ENCODE measurements around the gene ZAR1L. TPM values are rescaled to one million over a fixed set of nuclear protein-coding genes. Genes with fewer than 3 reads are reported as not detected.

ZAR1L gene
- total RNA-seq, 4 donors from 2014 or later = not detected

DNA sequence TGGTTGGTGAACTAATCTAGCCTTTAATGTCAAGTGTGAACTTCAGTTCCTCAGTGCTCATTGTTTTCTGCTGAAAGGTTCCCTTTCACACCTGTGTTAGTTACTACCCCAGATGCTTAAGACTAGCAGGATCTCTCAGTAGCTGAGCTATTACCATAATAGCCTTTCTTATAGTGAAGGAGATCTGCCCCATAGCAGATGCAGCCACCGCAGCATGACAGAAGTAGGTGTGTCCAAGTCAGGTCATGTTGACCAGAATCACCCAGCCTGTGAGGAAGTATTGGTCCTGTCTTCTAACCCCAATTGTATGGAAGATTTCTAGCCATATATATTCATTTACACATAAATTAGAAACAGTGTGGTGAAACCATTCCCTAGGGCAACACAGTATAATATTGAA is 37.3 kb downstream of the ZAR1L start:
- TF ChIP-seq POLR2A (IDR thresholded peaks at IDR 0.05) (no peak), POLR2AphosphoS5 (IDR thresholded peaks at IDR 0.05) (no peak), EP300 (IDR thresholded peaks at IDR 0.05) (no peak)
- TF ChIP-seq, protein P1, sequence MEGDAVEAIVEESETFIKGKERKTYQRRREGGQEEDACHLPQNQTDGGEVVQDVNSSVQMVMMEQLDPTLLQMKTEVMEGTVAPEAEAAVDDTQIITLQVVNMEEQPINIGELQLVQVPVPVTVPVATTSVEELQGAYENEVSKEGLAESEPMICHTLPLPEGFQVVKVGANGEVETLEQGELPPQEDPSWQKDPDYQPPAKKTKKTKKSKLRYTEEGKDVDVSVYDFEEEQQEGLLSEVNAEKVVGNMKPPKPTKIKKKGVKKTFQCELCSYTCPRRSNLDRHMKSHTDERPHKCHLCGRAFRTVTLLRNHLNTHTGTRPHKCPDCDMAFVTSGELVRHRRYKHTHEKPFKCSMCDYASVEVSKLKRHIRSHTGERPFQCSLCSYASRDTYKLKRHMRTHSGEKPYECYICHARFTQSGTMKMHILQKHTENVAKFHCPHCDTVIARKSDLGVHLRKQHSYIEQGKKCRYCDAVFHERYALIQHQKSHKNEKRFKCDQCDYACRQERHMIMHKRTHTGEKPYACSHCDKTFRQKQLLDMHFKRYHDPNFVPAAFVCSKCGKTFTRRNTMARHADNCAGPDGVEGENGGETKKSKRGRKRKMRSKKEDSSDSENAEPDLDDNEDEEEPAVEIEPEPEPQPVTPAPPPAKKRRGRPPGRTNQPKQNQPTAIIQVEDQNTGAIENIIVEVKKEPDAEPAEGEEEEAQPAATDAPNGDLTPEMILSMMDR (IDR thresholded peaks at IDR 0.05) = no peak
- H3K27me3 ChIP-seq = no peaks in the 10 kb centered on the region
- no peak for DNase-seq (ENCODE audit: low spot score in 2 of 2)
- no peak overlapping the region for H3K27ac ChIP-seq
- H3K4me3 ChIP-seq = no peak overlapping the region
- H3K4me1 ChIP-seq = no peaks in the 10 kb centered on the region
- H3K9me3 ChIP-seq = no peaks in the 10 kb centered on the region
- peaks cover 37% of the 10 kb centered on the region for H3K36me3 ChIP-seq
- WGBS = 93% methylated on average over 1 of the region's 1 CpG

GRCh38 chr13:32272021-32272683 is 43.0 kb downstream of the ZAR1L start:
- Histone ChIP-seq H3K9me3 (no peaks in the 10 kb centered on the region), H3K27ac (no peak overlapping the region), H3K27me3 (no peaks in the 10 kb centered on the region), H3K36me3 (peaks cover 32% of the 10 kb centered on the region), H3K4me3 (no peak overlapping the region), H3K4me1 (no peaks in the 10 kb centered on the region)
- no peak for TF ChIP-seq EP300 (IDR thresholded peaks at IDR 0.05)
- TF ChIP-seq POLR2A (IDR thresholded peaks at IDR 0.05) = no peak
- TF ChIP-seq, protein P1 (IDR thresholded peaks at IDR 0.05) = no peak
- no peak for TF ChIP-seq POLR2AphosphoS5 (IDR thresholded peaks at IDR 0.05)
- DNase-seq (ENCODE audit: low spot score in 2 of 2) = no peak
- 86% methylated on average over 4 of the region's 4 CpGs for WGBS

- Histone ChIP-seq H3K27me3 (no peaks in the 10 kb centered on the region), H3K27ac (no peak overlapping the region), H3K4me3 (no peak overlapping the region), H3K4me1 (no peaks in the 10 kb centered on the region), H3K36me3 (peaks cover 39% of the 10 kb centered on the region), H3K9me3 (no peaks in the 10 kb centered on the region)
- no peak for TF ChIP-seq POLR2AphosphoS5 (IDR thresholded peaks at IDR 0.05)
- TF ChIP-seq, protein P1 (IDR thresholded peaks at IDR 0.05) = peak in 1 of 2 donors; percentile 61
- no peak for DNase-seq (ENCODE audit: low spot score in 2 of 2)
- 80% methylated on average over 7 of the region's 7 CpGs for WGBS
Observed at GRCh38 chr13:32267836-32268439, 47.2 kb downstream of the ZAR1L start.

GRCh38 chr13:32266130-32266529 is 49.0 kb downstream of the ZAR1L start:
- H3K27me3 ChIP-seq = no peaks in the 10 kb centered on the region
- H3K36me3 ChIP-seq = peaks cover 34% of the 10 kb centered on the region
- no peak for TF ChIP-seq POLR2AphosphoS5 (IDR thresholded peaks at IDR 0.05)
- TF ChIP-seq, protein P1 (IDR thresholded peaks at IDR 0.05) = no peak
- no peak for TF ChIP-seq POLR2A (IDR thresholded peaks at IDR 0.05)
- no peak for TF ChIP-seq EP300 (IDR thresholded peaks at IDR 0.05)
- DNase-seq (ENCODE audit: low spot score in 2 of 2) = no peak
- no peak overlapping the region for H3K4me3 ChIP-seq
- H3K9me3 ChIP-seq = no peaks in the 10 kb centered on the region
- H3K4me1 ChIP-seq = peaks cover 8% of the 10 kb centered on the region
- H3K27ac ChIP-seq = no peak overlapping the region
- 86% methylated on average over 1 of the region's 1 CpG for WGBS

DNA sequence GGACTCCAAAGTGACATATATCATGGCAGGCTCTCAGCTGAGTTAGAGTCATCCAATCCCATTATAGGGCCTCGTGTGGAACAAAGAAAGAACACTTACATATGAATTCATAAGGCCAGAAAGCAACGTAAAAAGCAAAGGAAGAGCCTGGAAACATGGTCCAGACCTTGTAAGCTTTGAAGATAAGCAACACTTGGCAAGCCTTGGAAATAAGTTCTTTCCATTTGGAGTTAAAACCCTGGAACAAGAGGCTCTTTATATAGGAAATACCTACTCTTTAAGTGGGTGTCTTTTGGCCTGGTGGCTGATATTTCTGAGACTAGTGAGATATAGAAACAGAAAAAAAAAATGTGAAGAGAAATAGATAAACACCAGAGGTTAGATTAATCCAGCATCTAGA is 49.4 kb downstream of the ZAR1L start:
- no peak overlapping the region for H3K27ac ChIP-seq
- no peaks in the 10 kb centered on the region for H3K9me3 ChIP-seq
- no peak overlapping the region for H3K4me3 ChIP-seq
- TF ChIP-seq POLR2A (IDR thresholded peaks at IDR 0.05) (no peak), EP300 (IDR thresholded peaks at IDR 0.05) (no peak), POLR2AphosphoS5 (IDR thresholded peaks at IDR 0.05) (no peak)
- TF ChIP-seq, protein P1 (IDR thresholded peaks at IDR 0.05) = no peak
- H3K36me3 ChIP-seq = peaks cover 29% of the 10 kb centered on the region
- H3K4me1 ChIP-seq = peaks cover 8% of the 10 kb centered on the region
- no peaks in the 10 kb centered on the region for H3K27me3 ChIP-seq
- no peak for DNase-seq (ENCODE audit: low spot score in 2 of 2)
- 64% methylated on average over 2 of the region's 2 CpGs for WGBS
